Neural crest cell (in vitro differentiated cells): ENCODE results near the gene AKAP13. TPM values are rescaled to one million over a fixed set of nuclear protein-coding genes. Genes with fewer than 3 reads are reported as not detected.

Experiments used
- DNase-seq: peaks from one replicate; pipeline ENCODE4 v3.0.0; 2021; ENCODE audit warnings: low read depth, mixed read lengths, low spot score
- H3K27ac Mint-ChIP-seq: one replicate; pipeline ENCODE4 v1.8.0; 2021; ENCODE audit warnings: mild to moderate bottlenecking, mixed read lengths; ENCODE audit not compliant: unreplicated experiment
- H3K27me3 Mint-ChIP-seq: 2 replicates; pipeline ENCODE4 v1.8.0; 2021; ENCODE audit warnings: low read depth, mild to moderate bottlenecking, mixed read lengths
- H3K36me3 Mint-ChIP-seq: 2 replicates; pipeline ENCODE4 v1.8.0; 2021; ENCODE audit warnings: low read depth, mild to moderate bottlenecking, mixed read lengths
- H3K4me1 Mint-ChIP-seq: 2 replicates; pipeline ENCODE4 v1.8.0; 2021; ENCODE audit warnings: mixed read lengths
- H3K4me3 Mint-ChIP-seq: one replicate; pipeline ENCODE4 v1.8.0; 2021; ENCODE audit warnings: mild to moderate bottlenecking, mixed read lengths
- H3K9me3 Mint-ChIP-seq: 2 replicates; pipeline ENCODE4 v1.8.0; 2021; ENCODE audit warnings: mixed read lengths
- total RNA-seq: library from RNA; stranded (reverse); gene quantifications from 2 replicates; pipeline ENCODE4 v1.2.1, GENCODE V29; 2021
- TF ChIP-seq, protein P1 (sequence below): fragments of 200-600 bp; sonication (generic); conservative IDR thresholded peaks from 2 replicates; pipeline ENCODE4 v1.5.0; 2021; ENCODE audit warnings: antibody characterized with exemption, mild to moderate bottlenecking

AKAP13 gene
- total RNA-seq, 1 donor from 2014 or later, result 81.3 TPM

DNA sequence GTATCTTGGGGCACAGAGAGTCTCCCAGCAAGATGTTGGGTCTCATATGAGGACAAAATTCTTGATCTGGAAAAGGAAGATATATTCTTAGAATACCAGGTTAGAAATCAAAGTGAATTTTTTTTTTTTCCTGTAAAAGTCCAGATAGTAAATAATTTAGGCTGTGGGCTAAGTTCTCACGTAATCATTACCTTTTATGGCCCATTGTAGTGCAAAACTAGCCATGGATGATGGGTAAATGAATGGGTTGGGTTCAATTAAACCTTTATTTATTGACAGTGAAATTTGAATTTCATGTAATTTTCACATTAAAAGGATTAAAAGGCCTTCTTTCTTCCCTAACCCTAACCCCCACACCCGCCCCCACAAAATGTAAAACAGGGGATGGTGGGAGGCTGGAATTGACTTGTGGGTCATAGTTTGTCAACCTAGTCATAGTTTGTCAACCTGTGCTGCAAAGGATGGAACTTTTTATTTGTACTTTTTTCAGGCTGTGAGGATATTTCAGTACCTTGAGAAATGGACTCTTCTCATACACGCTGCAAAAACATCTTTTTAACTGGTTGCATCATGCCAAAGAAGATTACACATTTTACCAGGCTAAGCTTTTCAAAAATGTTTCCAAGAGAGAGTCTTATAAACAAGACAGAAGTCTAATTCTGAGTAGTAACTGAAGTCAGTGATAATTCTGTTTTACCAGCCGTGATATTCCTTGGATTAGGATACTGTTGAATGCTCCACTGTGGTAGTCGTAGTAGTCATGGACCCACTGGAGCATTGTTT lies 138.8 kb downstream of the AKAP13 start:
- Mint-ChIP-seq H3K4me3 (no peak overlapping the region), H3K27me3 (no peaks in the 10 kb centered on the region)
- TF ChIP-seq, protein P1, sequence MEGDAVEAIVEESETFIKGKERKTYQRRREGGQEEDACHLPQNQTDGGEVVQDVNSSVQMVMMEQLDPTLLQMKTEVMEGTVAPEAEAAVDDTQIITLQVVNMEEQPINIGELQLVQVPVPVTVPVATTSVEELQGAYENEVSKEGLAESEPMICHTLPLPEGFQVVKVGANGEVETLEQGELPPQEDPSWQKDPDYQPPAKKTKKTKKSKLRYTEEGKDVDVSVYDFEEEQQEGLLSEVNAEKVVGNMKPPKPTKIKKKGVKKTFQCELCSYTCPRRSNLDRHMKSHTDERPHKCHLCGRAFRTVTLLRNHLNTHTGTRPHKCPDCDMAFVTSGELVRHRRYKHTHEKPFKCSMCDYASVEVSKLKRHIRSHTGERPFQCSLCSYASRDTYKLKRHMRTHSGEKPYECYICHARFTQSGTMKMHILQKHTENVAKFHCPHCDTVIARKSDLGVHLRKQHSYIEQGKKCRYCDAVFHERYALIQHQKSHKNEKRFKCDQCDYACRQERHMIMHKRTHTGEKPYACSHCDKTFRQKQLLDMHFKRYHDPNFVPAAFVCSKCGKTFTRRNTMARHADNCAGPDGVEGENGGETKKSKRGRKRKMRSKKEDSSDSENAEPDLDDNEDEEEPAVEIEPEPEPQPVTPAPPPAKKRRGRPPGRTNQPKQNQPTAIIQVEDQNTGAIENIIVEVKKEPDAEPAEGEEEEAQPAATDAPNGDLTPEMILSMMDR, result no peak

GRCh38 chr15:85520650-85521049 lies 140.2 kb downstream of the AKAP13 start:
- DNase-seq, result no peak
- Mint-ChIP-seq H3K9me3 (no peaks in the 10 kb centered on the region), H3K27ac (no peak overlapping the region), H3K27me3 (no peaks in the 10 kb centered on the region), H3K4me3 (no peak overlapping the region), H3K36me3 (no peaks in the 10 kb centered on the region), H3K4me1 (peaks cover 14% of the 10 kb centered on the region)
- TF ChIP-seq, protein P1, result no peak

More for the DNA sequence above, 138.8 kb downstream of the AKAP13 start:
- Mint-ChIP-seq H3K9me3 (no peaks in the 10 kb centered on the region), H3K36me3 (no peaks in the 10 kb centered on the region), H3K27ac (no peak overlapping the region), H3K4me1 (peaks cover 25% of the 10 kb centered on the region)
- no peak for DNase-seq

GRCh38 chr15:85523530-85523929 lies 143.1 kb downstream of the AKAP13 start:
- peaks cover 3% of the 10 kb centered on the region for H3K36me3 Mint-ChIP-seq
- DNase-seq, result no peak
- H3K4me3 Mint-ChIP-seq, result no peak overlapping the region
- peaks cover 26% of the 10 kb centered on the region for H3K4me1 Mint-ChIP-seq
- H3K27me3 Mint-ChIP-seq, result no peaks in the 10 kb centered on the region
- H3K9me3 Mint-ChIP-seq, result no peaks in the 10 kb centered on the region
- no peak overlapping the region for H3K27ac Mint-ChIP-seq
- TF ChIP-seq, protein P1, result no peak

GRCh38 chr15:85525755-85526154 lies 145.4 kb downstream of the AKAP13 start:
- Mint-ChIP-seq H3K4me1 (peaks cover 30% of the 10 kb centered on the region), H3K4me3 (no peak overlapping the region), H3K27me3 (no peaks in the 10 kb centered on the region), H3K27ac (no peak overlapping the region), H3K36me3 (peaks cover 9% of the 10 kb centered on the region), H3K9me3 (no peaks in the 10 kb centered on the region)
- no peak for DNase-seq
- TF ChIP-seq, protein P1, result no peak

GRCh38 chr15:85527895-85528294 lies 147.5 kb downstream of the AKAP13 start:
- peak overlapping the region; percentile 25 for H3K4me3 Mint-ChIP-seq
- no peaks in the 10 kb centered on the region for H3K27me3 Mint-ChIP-seq
- H3K9me3 Mint-ChIP-seq, result no peaks in the 10 kb centered on the region
- peak overlapping the region; percentile 38 for H3K27ac Mint-ChIP-seq
- H3K4me1 Mint-ChIP-seq, result peaks cover 30% of the 10 kb centered on the region
- H3K36me3 Mint-ChIP-seq, result peaks cover 11% of the 10 kb centered on the region
- TF ChIP-seq, protein P1, result no peak
- DNase-seq, result no peak
